ENCODE measurements around the gene AKT2. TPM values are rescaled to one million over a fixed set of nuclear protein-coding genes. Genes with fewer than 3 reads are reported as not detected.

AKT2 gene
- total RNA-seq, 1 donor from 2014 or later, result 127 TPM

DNA sequence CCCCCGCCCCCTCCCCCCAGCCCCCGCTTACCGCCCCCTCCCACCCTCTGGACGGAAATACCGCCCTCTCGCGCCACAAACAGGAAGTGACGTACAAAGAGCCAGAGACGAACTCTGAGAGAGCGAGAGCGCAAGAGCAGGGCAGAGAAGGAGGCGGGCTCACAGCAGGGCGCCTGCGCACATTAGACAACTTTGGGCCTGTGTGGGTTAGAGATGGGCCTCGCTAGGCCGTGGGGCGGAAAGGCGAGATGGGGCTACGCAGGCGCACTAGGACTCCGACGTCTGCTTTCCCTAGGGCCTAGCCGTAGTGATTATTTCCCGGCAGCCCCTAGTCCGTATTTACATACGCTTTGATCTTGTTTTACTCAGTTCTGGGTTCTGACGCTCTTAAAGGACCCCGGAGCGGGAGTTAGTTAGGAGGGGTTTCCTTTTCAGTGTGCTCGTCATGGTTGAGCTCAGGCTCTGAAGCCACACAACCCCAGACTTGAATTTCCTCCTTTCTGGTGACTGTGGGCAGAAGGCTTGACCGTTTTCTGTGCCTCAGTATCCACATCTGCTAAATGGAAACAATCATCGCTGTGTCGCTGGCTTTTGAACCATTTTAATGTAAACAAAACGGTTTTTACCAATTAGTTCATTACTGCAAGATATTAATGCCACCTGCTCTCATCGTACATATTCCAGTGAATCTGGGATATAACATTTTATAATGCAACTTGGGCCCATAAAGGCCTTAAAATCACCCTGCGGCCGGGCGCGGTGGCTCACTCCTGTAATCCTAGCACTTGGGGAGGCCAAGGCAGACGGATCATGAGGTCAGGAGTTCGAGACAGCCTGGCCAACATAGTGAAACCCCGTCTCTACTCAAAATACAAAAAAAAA, 449 bp upstream of the AKT2 start:
- H3K4me3 Mint-ChIP-seq (ENCODE audit: unreplicated experiment), result peak overlapping the region; percentile 88
- H3K36me3 Mint-ChIP-seq (ENCODE audit: low read depth, unreplicated experiment), result peaks cover 2% of the 10 kb centered on the region
- H3K27ac Mint-ChIP-seq (ENCODE audit: unreplicated experiment), result peak overlapping the region; percentile 100
- Histone ChIP-seq H2AFZ (ENCODE audit: low read depth, low read length) (peak overlapping the region; percentile 95), H3K4me2 (ENCODE audit: low read length) (peak overlapping the region; percentile 81), H3K4me1 (ENCODE audit: insufficient read depth, low read length) (peaks cover 18% of the 10 kb centered on the region), H3K9me3 (ENCODE audit: insufficient read depth, low read depth, low read length) (no peaks in the 10 kb centered on the region), H3K79me2 (ENCODE audit: insufficient read depth, low read length) (peaks cover 43% of the 10 kb centered on the region), H3K36me3 (ENCODE audit: insufficient read depth, low read length) (no peaks in the 10 kb centered on the region), H3K27me3 (ENCODE audit: insufficient read depth, low read length) (no peaks in the 10 kb centered on the region), H3K9ac (ENCODE audit: low read length) (peak overlapping the region; percentile 99), H3K4me3 (ENCODE audit: insufficient read depth, low read depth, low read length) (peak overlapping the region; percentile 93), H3K27ac (ENCODE audit: low read depth, low read length) (peak overlapping the region; percentile 92), H4K20me1 (ENCODE audit: insufficient read depth, low read length) (peaks cover 36% of the 10 kb centered on the region)
- DNase-seq (ENCODE audit: low read depth) (peak; percentile 97), FAIRE-seq (no peak)
- peaks cover 2% of the 10 kb centered on the region for H3K9me3 Mint-ChIP-seq (ENCODE audit: unreplicated experiment)
- no peaks in the 10 kb centered on the region for H3K27me3 Mint-ChIP-seq (ENCODE audit: low read depth, unreplicated experiment)
- TF ChIP-seq, protein P1, sequence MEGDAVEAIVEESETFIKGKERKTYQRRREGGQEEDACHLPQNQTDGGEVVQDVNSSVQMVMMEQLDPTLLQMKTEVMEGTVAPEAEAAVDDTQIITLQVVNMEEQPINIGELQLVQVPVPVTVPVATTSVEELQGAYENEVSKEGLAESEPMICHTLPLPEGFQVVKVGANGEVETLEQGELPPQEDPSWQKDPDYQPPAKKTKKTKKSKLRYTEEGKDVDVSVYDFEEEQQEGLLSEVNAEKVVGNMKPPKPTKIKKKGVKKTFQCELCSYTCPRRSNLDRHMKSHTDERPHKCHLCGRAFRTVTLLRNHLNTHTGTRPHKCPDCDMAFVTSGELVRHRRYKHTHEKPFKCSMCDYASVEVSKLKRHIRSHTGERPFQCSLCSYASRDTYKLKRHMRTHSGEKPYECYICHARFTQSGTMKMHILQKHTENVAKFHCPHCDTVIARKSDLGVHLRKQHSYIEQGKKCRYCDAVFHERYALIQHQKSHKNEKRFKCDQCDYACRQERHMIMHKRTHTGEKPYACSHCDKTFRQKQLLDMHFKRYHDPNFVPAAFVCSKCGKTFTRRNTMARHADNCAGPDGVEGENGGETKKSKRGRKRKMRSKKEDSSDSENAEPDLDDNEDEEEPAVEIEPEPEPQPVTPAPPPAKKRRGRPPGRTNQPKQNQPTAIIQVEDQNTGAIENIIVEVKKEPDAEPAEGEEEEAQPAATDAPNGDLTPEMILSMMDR (IDR thresholded peaks at IDR 0.05; ENCODE audit: insufficient read depth, low read depth, low read length), result no peak
- no peak for TF ChIP-seq EZH2 (IDR thresholded peaks at IDR 0.05; ENCODE audit: insufficient read depth, low read length)
- peaks cover 16% of the 10 kb centered on the region for H3K4me1 Mint-ChIP-seq (ENCODE audit: low read depth, unreplicated experiment)

DNA sequence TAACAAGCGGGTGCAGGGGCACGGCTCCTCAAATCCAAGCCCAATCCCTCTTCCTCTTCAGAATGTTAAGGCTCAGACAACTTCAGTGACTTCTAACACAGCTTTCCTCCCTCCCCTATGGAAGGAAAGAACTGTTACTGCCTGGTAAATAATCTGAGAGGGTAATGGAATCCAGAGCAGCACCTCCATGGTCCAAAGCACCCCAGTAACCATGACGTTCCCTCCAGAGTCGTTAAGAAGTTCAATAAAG, 969 bp downstream of the AKT2 start:
- no peaks in the 10 kb centered on the region for H3K27me3 Mint-ChIP-seq (ENCODE audit: low read depth, unreplicated experiment)
- H3K4me3 Mint-ChIP-seq (ENCODE audit: unreplicated experiment), result peak overlapping the region; percentile 99
- H3K4me3 ChIP-seq (ENCODE audit: insufficient read depth, low read depth, low read length), result peak overlapping the region; percentile 93
- H3K4me1 ChIP-seq (ENCODE audit: insufficient read depth, low read length), result peaks cover 18% of the 10 kb centered on the region
- peaks cover 58% of the 10 kb centered on the region for H3K79me2 ChIP-seq (ENCODE audit: insufficient read depth, low read length)
- no peaks in the 10 kb centered on the region for H3K9me3 ChIP-seq (ENCODE audit: insufficient read depth, low read depth, low read length)
- FAIRE-seq (no peak), DNase-seq (ENCODE audit: low read depth) (no peak)
- H2AFZ ChIP-seq (ENCODE audit: low read depth, low read length), result peak overlapping the region; percentile 78
- H3K4me1 Mint-ChIP-seq (ENCODE audit: low read depth, unreplicated experiment), result peaks cover 22% of the 10 kb centered on the region
- peaks cover 2% of the 10 kb centered on the region for H3K36me3 Mint-ChIP-seq (ENCODE audit: low read depth, unreplicated experiment)
- H3K9me3 Mint-ChIP-seq (ENCODE audit: unreplicated experiment), result peaks cover 2% of the 10 kb centered on the region
- peak overlapping the region; percentile 94 for H3K27ac Mint-ChIP-seq (ENCODE audit: unreplicated experiment)
- TF ChIP-seq EZH2 (IDR thresholded peaks at IDR 0.05; ENCODE audit: insufficient read depth, low read length), result no peak
- TF ChIP-seq, protein P1 (IDR thresholded peaks at IDR 0.05; ENCODE audit: insufficient read depth, low read depth, low read length), result no peak
- no peaks in the 10 kb centered on the region for H3K27me3 ChIP-seq (ENCODE audit: insufficient read depth, low read length)
- H3K27ac ChIP-seq (ENCODE audit: low read depth, low read length), result peak overlapping the region; percentile 89
- no peaks in the 10 kb centered on the region for H3K36me3 ChIP-seq (ENCODE audit: insufficient read depth, low read length)
- peaks cover 50% of the 10 kb centered on the region for H4K20me1 ChIP-seq (ENCODE audit: insufficient read depth, low read length)
- H3K4me2 ChIP-seq (ENCODE audit: low read length), result peak overlapping the region; percentile 100
- peak overlapping the region; percentile 99 for H3K9ac ChIP-seq (ENCODE audit: low read length)
